COLO829 (cell line): ENCODE results near the gene ZNF217.
"Not testable (repeated sequence)": the region's sequence is repeated elsewhere in the genome, so short reads cannot be mapped to it uniquely, and the experiment has no call there.

Source experiments
- DNase-seq: peaks from one replicate; pipeline ENCODE4 v3.0.0; 2012; ENCODE audit warnings: low spot score

Gene ZNF217

GRCh38 chr20:53621482-53622246 lies 28.0 kb upstream of the ZNF217 start:
- DNase-seq = peak; percentile 63

- DNase-seq = not testable (repeated sequence)
These were observed 24.9 kb upstream of the ZNF217 start for GRCh38 chr20:53618490-53619000.

- no peak for DNase-seq
These were observed 24.3 kb upstream of the ZNF217 start for GRCh38 chr20:53617791-53618489.

GRCh38 chr20:53616489-53616888 lies 22.9 kb upstream of the ZNF217 start:
- not testable (repeated sequence) for DNase-seq

- no peak for DNase-seq
These were observed 20.1 kb upstream of the ZNF217 start for GRCh38 chr20:53613748-53614147.

DNA sequence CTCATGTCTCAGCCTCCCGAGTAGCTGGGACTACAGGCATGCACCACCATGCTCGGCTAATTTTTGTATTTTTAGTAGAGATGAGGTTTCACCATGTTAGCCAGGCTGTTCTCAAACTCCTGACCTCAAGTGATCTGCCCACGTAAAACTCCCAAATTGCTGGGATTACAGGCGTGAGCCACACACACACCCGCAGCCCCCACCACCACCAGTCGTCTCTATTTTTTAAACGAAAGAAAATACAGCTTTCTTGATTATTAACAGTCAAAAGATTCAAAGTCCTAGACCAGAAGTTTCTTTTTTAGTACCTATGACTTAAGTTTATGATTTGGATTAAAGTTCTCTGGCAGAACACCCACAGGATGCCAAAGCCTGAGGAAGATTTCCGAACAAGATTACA lies 18.6 kb upstream of the ZNF217 start:
- not testable (repeated sequence) for DNase-seq

DNA sequence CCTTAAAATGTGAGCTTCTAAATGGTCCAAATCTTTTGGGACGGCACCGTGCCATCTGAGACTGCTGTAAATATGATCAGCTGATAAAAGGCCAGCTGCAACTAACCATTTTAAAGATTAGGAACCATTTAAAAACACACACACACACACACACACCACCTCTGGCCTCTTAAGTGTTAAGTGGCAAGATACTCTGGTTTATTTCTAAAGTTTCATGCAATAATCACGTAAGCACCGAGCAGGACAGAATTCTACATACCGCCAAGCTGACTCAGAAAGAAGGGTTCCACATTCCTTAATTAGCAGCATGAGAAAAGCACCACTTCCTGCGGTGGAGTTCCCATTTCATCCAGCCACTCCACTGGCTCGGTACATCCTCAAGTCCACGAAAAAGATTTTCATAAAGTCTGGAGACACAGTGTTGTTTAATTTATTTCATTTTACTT lies 17.8 kb upstream of the ZNF217 start:
- peak; percentile 82 for DNase-seq

- no peak for DNase-seq
These were observed 16.1 kb upstream of the ZNF217 start for GRCh38 chr20:53609491-53610445.

DNA sequence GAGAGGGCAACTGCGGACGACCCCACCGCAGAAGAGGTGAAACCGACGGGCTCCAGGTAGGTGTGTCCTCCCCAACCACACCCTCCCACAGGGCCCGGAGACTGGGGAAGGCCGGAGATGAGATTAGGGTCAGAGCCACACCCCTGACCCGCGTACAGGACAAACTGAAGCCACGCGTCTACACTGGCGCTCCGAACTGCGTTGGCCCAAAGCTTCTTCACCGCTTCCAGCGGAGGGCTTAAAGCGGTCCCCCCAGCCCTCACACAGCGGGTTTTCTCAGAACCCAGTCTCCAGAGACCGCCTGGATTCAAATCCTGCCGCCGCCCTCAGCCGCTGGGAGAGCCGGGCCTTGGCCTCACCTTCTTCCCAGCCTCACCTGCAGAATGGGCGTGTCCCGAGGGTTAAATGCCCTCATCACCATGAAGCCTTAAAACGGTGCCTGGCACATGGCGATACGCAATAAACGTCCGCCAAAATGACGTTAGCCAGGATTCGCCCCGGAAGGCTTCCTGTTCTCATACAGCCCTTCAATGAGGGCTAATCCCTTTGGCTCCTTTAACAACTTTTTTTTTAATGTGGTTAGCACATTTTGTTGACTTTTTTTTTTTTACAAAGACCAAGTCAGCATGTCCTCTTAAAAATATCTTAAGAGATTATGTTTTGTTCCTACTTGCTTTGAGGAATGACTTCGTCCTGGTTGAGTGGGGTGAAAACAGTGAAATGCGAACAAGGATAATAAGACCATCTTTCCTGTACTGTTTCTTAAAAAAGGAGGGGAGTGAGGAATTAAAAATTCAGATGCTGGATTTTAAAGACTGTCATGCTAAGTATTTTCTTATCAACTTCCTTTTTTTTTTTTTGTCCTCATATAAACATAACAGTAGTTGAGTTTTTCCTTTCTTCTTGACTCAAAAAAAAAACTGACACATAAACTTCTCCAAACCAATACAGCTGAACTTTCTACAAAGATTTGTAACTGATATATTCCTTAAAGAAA lies 15.1 kb upstream of the ZNF217 start:
- DNase-seq = no peak

GRCh38 chr20:53608071-53608455 lies 14.4 kb upstream of the ZNF217 start:
- no peak for DNase-seq

DNA sequence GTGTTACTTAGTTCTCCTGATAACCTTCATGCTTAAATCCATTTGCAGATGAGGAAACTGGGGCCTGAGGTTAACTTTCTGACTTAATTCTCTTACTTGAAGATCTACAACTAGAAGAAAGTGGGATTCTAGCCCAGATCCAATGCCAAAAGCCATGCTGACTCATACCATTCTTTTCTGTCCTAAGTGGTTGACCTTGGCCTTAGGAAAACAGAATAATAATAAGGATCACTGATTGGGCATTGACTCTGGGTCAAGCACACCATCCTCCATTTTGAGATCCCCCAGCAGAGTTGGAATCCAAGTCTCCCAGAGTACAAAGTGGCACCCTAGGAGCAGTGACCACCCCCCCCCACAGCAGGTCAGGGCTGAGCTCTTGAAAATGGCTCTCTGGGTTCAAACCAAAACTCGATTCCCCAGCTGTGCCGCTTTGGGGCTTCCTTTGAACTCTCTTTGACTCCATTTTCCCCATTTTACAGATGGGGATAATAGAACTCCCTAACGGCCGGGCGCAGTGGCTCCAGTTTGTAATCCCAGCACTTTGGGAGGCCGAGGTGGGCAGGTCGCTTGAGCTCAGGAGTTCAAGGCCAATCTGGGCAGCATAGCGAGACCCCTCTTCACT lies 12.8 kb upstream of the ZNF217 start:
- no peak for DNase-seq

DNA sequence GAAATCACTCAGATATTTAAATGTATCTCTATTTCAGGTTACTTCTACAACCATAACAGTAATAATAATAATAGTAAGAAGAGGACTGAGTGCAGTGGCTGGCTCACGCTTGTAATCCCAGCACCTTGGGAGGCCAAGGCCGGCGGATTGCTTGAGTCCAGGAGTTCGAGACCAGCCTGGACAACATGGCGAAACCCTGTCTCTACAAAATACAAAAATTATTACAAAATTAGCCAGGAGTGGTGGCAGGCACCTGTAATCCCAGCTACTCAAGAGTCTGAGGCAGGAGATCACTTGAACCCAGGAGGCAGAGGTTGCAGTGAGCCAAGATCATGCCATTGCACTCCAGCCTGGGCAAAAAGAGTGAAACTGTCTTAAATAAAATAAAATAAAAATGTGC lies 11.8 kb upstream of the ZNF217 start:
- DNase-seq = not testable (repeated sequence)

DNA sequence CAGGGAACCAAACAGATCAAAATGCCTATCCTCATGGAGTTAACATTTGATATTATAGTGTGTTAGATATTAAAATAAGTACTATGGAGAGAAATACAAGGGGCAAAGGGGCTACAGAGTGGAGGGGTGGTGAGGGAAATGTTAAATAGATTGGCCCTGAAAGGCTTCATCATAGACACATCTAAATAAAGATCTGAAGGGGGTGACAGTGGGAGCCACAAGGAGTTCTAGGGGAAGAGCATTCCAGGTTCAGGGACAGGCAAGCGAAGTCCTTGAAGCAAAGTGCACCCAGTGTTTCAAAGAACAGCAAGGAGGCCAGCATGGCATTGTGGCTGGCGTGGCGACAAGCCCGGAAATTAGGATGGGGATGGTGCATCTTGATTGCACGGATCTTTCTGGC lies 11.2 kb upstream of the ZNF217 start:
- not testable (repeated sequence) for DNase-seq

GRCh38 chr20:53602661-53603060 lies 9.0 kb upstream of the ZNF217 start:
- no peak for DNase-seq

- no peak for DNase-seq
These were observed 6.4 kb upstream of the ZNF217 start for GRCh38 chr20:53599910-53600632.

GRCh38 chr20:53599378-53599777 lies 5.7 kb upstream of the ZNF217 start:
- no peak for DNase-seq

GRCh38 chr20:53599044-53599362 lies 5.4 kb upstream of the ZNF217 start:
- DNase-seq = no peak

DNA sequence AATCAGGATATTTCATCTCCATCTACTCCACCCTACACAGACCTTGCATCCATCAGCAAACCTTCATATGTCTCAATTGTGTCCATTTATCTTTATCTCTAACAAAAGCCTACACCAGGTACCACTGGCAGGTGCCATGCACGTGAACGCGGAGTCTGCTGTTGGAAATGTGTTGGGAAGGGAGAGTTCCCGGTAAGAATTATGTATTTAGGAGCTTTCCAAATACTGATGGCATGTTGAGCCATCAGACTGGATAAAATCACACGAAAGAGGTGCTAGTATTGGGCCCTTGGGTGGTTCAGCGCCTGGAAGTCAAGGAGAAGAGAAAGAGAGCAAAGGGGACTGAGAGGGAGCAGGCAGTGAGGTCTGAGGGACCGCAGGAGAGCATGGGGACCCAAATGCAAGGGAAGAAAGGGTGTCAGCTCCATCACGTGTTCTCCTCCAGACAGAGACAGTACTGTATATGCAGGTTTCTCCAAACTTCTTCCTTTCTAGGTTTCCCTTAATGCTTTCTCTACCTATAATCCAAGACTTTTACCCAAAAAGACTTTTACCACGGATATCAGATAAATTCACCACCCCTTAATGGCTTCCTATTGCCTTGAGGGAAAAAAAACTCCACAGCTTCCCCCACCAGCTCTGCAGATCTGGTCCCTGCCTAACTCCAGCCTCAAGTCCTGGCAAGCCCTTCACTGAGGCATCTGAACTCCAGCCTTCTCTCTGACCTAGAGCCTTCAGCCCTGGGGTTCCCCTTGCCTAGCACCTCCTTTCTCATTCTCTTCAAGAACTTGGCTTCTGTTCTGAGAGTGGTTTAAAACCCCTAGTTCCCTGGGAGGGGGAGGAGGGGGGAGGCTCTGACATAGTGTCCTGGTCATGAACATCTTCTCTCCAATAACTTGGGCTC lies 4.8 kb upstream of the ZNF217 start:
- DNase-seq = no peak
